CD14-positive monocyte (primary cell): ENCODE data around the gene SLC19A2. TPM values are rescaled to one million over a fixed set of nuclear protein-coding genes. Genes with fewer than 3 reads are reported as not detected.

Experiments used
- DNase-seq, 3 donors: peaks; one replicate each; pipeline ENCODE4 v3.0.0-alpha.2; 2011 to 2022
- H2AFZ ChIP-seq: 2 replicates; pipeline ENCODE4 v1.6.0; 2012; ENCODE audit warnings: mild to moderate bottlenecking, low read depth, low read length, inconsistent platforms; ENCODE audit not compliant: insufficient read depth, poor library complexity, severe bottlenecking
- H3K27ac ChIP-seq, 2 donors: 1 replicate in 1 of 2; 2 replicates in 1 of 2; pipeline ENCODE4 v1.5.1; 2012 to 2013; ENCODE audit warnings: low read length in 2 of 2, control low read depth in 1 of 2, inconsistent platforms in 1 of 2, low read depth in 1 of 2, mild to moderate bottlenecking in 1 of 2
- H3K27me3 ChIP-seq, 2 donors: one replicate each; pipeline versions ENCODE4 v1.6.0 to v1.6.1; 2011 to 2013; ENCODE audit warnings: low read length in 2 of 2; ENCODE audit not compliant: control insufficient read depth in 2 of 2, insufficient read depth in 2 of 2
- H3K36me3 ChIP-seq, 2 donors: replicated peaks in 1 of 2; 1 replicate in 1 of 2; 2 replicates in 1 of 2; pipeline versions ENCODE4 v1.5.1 to v1.6.1; 2012 to 2013; ENCODE audit warnings: low read length in 2 of 2, control low read depth in 1 of 2, inconsistent platforms in 1 of 2, mild to moderate bottlenecking in 1 of 2; ENCODE audit not compliant: insufficient read depth in 2 of 2, control insufficient read depth in 1 of 2
- H3K4me1 ChIP-seq, 2 donors: 1 replicate in 1 of 2; 2 replicates in 1 of 2; pipeline versions ENCODE4 v1.5.1 to v1.6.1; 2012 to 2013; ENCODE audit warnings: low read length in 2 of 2, control low read depth in 1 of 2, inconsistent platforms in 1 of 2, mild to moderate bottlenecking in 1 of 2, moderate library complexity in 1 of 2; ENCODE audit not compliant: insufficient read depth in 2 of 2, control insufficient read depth in 1 of 2
- H3K4me2 ChIP-seq: replicated peaks from 2 replicates; pipeline ENCODE3; 2012; ENCODE audit warnings: low read length, moderate library complexity, mild to moderate bottlenecking; ENCODE audit not compliant: poor library complexity, severe bottlenecking; ENCODE audit errors: extremely low read depth
- H3K4me3 ChIP-seq, 3 experiments: fragments of 200-600 bp in 1 of 3; sonication (generic) in 1 of 3; replicated peaks in 1 of 3; 1 replicate in 2 of 3; 2 replicates in 1 of 3; pipeline ENCODE4 v1.5.1; 2011 to 2013; ENCODE audit warnings: low read length in 3 of 3, mild to moderate bottlenecking in 3 of 3, control low read depth in 2 of 3, low read depth in 2 of 3, inconsistent platforms in 1 of 3, moderate library complexity in 1 of 3
- H3K79me2 ChIP-seq: 2 replicates; pipeline ENCODE4 v1.6.0; 2012; ENCODE audit warnings: mild to moderate bottlenecking, control low read depth, inconsistent platforms, low read length, moderate library complexity; ENCODE audit not compliant: insufficient read depth
- H3K9ac ChIP-seq: 2 replicates; pipeline ENCODE4 v1.6.0; 2017; ENCODE audit warnings: low read length, mild to moderate bottlenecking; ENCODE audit not compliant: insufficient read depth, poor library complexity, severe bottlenecking
- H3K9me3 ChIP-seq, 2 donors: replicated peaks in 1 of 2; 1 replicate in 1 of 2; 2 replicates in 1 of 2; pipeline versions ENCODE4 v1.5.1 to v1.6.1; 2012 to 2013; ENCODE audit warnings: low read length in 2 of 2, control low read depth in 1 of 2; ENCODE audit not compliant: control insufficient read depth in 1 of 2, insufficient read depth in 1 of 2
- H4K20me1 ChIP-seq: 2 replicates; pipeline ENCODE4 v1.6.0; 2012; ENCODE audit warnings: mild to moderate bottlenecking, low read length, control low read depth, moderate library complexity; ENCODE audit not compliant: insufficient read depth
- H3K27ac Mint-ChIP-seq, 7 donors: one replicate each; pipeline ENCODE4 v1.8.0; 2020; ENCODE audit warnings: mild to moderate bottlenecking in 7 of 7, mixed read lengths in 7 of 7, moderate library complexity in 6 of 7, inconsistent platforms in 2 of 7
- H3K27me3 Mint-ChIP-seq, 3 donors: one replicate each; pipeline ENCODE4 v1.8.0; 2021 to 2022; ENCODE audit warnings: low read depth in 3 of 3, mild to moderate bottlenecking in 3 of 3, mixed read lengths in 3 of 3, moderate library complexity in 3 of 3, inconsistent platforms in 1 of 3
- H3K36me3 Mint-ChIP-seq, 2 donors: one replicate each; pipeline ENCODE4 v1.8.0; 2020; ENCODE audit warnings: mixed read lengths in 2 of 2, inconsistent platforms in 1 of 2, mild to moderate bottlenecking in 1 of 2
- H3K4me1 Mint-ChIP-seq: one replicate; pipeline ENCODE4 v1.8.0; 2020; ENCODE audit warnings: mild to moderate bottlenecking, mixed read lengths
- H3K4me3 Mint-ChIP-seq, 2 donors: one replicate each; pipeline ENCODE4 v1.8.0; 2020; ENCODE audit warnings: mild to moderate bottlenecking in 2 of 2, mixed read lengths in 2 of 2, moderate library complexity in 1 of 2
- H3K9me3 Mint-ChIP-seq, 7 donors: one replicate each; pipeline ENCODE4 v1.8.0; 2020 to 2022; ENCODE audit warnings: mixed read lengths in 7 of 7, mild to moderate bottlenecking in 6 of 7, moderate library complexity in 6 of 7, inconsistent platforms in 2 of 7
- CTCF ChIP-seq: fragments of 200-600 bp; IDR thresholded peaks from one replicate; pipeline ENCODE4 v1.8.0; 2022; ENCODE audit warnings: antibody characterized with exemption, mild to moderate bottlenecking
- WGBS: methylation state at CpG from one replicate; pipeline ENCODE4 v1.1.5; 2013; ENCODE audit warnings: missing lambda C conversion rate; ENCODE audit not compliant: insufficient coverage; 5-methylcytosine and 5-hydroxymethylcytosine counted together
- intact Hi-C, 2 donors: fragments of 100-400 bp; cut with micrococcal nuclease; formaldehyde crosslinking; loops; one replicate each; pipeline versions ENCODE4 v1.15.0 to v1.15.1; 2023
- polyA plus RNA-seq, 3 donors: library from polyadenylated mRNA; depleted of rRNA in 1 of 3; unstranded in 2 of 3; stranded (reverse) in 1 of 3; fragments of 300-500 nt in 2 of 3; fragments of >200 nt in 1 of 3; fragmentation: Illumina TruSeq in 2 of 3; gene quantifications; 1 replicate in 2 of 3; 2 replicates in 1 of 3; pipeline ENCODE4 v1.2.3, GENCODE V29; 2012 to 2021

The SLC19A2 gene
- polyA plus RNA-seq, 3 donors, result 0.52 to 3.2 (median 0.81) TPM

- no peak overlapping the region for H3K4me3 ChIP-seq
- TF ChIP-seq CTCF, result no peak
- intact Hi-C loops, result no loop called here
- no peak overlapping the region for H3K27ac ChIP-seq
- H3K9me3 ChIP-seq, result no peaks in the 10 kb centered on the region
- peaks cover 6 to 12% of the 10 kb centered on the region in 2 donors for H3K4me1 ChIP-seq
- 100% methylated on average over 1 of the region's 4 CpGs for WGBS
- no peak for DNase-seq
- no peaks in the 10 kb centered on the region for H4K20me1 ChIP-seq
- H3K4me1 Mint-ChIP-seq, result peaks cover 15% of the 10 kb centered on the region
- no peak overlapping the region for H3K27ac Mint-ChIP-seq
- peaks cover 19 to 21% of the 10 kb centered on the region in 2 donors for H3K36me3 Mint-ChIP-seq
- H3K27me3 ChIP-seq, result no peaks in the 10 kb centered on the region
- no peak overlapping the region for H3K4me3 Mint-ChIP-seq
- no peaks in the 10 kb centered on the region for H3K27me3 Mint-ChIP-seq
- H3K36me3 ChIP-seq, result peaks cover 7 to 18% of the 10 kb centered on the region in 2 donors
- H3K9ac ChIP-seq, result no peak overlapping the region
- no peaks in the 10 kb centered on the region for H3K79me2 ChIP-seq
- H3K9me3 Mint-ChIP-seq, result no peaks in the 10 kb centered on the region
- H3K4me2 ChIP-seq, result no peak overlapping the region
- H2AFZ ChIP-seq, result no peak overlapping the region
These were observed 24.3 kb upstream of the SLC19A2 start for GRCh38 chr1:169510060-169510459.

- Histone ChIP-seq H3K36me3 (peaks cover 0 to 11% of the 10 kb centered on the region in 2 donors), H3K79me2 (no peaks in the 10 kb centered on the region), H3K9ac (no peak overlapping the region), H3K27ac (no peak overlapping the region), H3K4me1 (peaks cover 6 to 12% of the 10 kb centered on the region in 2 donors), H4K20me1 (no peaks in the 10 kb centered on the region), H2AFZ (no peak overlapping the region), H3K9me3 (no peaks in the 10 kb centered on the region), H3K4me3 (no peak overlapping the region), H3K4me2 (no peak overlapping the region), H3K27me3 (no peaks in the 10 kb centered on the region)
- no peaks in the 10 kb centered on the region for H3K9me3 Mint-ChIP-seq
- intact Hi-C loops, result no loop called here
- TF ChIP-seq CTCF, result no peak
- no peaks in the 10 kb centered on the region for H3K27me3 Mint-ChIP-seq
- H3K4me3 Mint-ChIP-seq, result no peak overlapping the region
- H3K27ac Mint-ChIP-seq, result no peak overlapping the region
- peaks cover 13% of the 10 kb centered on the region for H3K4me1 Mint-ChIP-seq
- no CpG with 5 or more reads among the region's 1 CpG for WGBS
- no peak for DNase-seq
- H3K36me3 Mint-ChIP-seq, result peaks cover 12 to 14% of the 10 kb centered on the region in 2 donors
These were observed 23.6 kb upstream of the SLC19A2 start for GRCh38 chr1:169509354-169509753.
